Stimulated activated CD4-positive, alpha-beta T cell treated with anti-CD3 and anti-CD28 coated beads, Interleukin-2, amount 100 ng/mL, for 24 hours (primary cell): Measurements from ENCODE around the gene CCER1.

Experiments
- DNase-seq, 2 donors: peaks; one replicate each; pipeline ENCODE4 v3.0.0-alpha.2; 2020

CCER1 gene

GRCh38 chr12:90964616-90965015, 9.6 kb upstream of the CCER1 start:
- no peak for DNase-seq

GRCh38 chr12:90963946-90964345, 9.0 kb upstream of the CCER1 start:
- no peak for DNase-seq

- no peak for DNase-seq
These were observed 6.2 kb upstream of the CCER1 start for GRCh38 chr12:90961154-90961553.

- DNase-seq, result no peak
These were observed 4.7 kb upstream of the CCER1 start for GRCh38 chr12:90959538-90960139.

- no peak for DNase-seq
These were observed 4.1 kb upstream of the CCER1 start for GRCh38 chr12:90959032-90959431.

GRCh38 chr12:90958347-90958746, 3.4 kb upstream of the CCER1 start:
- no peak for DNase-seq

GRCh38 chr12:90954428-90954827, 548 bp downstream of the CCER1 start:
- DNase-seq, result no peak

- DNase-seq, result peak in 1 of 2 donors; percentile 23
These were observed 987 bp downstream of the CCER1 start for GRCh38 chr12:90953956-90954421.

GRCh38 chr12:90951432-90952105, 3.4 kb downstream of the CCER1 start:
- DNase-seq, result no peak

GRCh38 chr12:90947869-90948268, 7.1 kb downstream of the CCER1 start:
- no peak for DNase-seq

- no peak for DNase-seq
These were observed 9.8 kb downstream of the CCER1 start for GRCh38 chr12:90945070-90945649.

- no peak for DNase-seq
These were observed 11.7 kb downstream of the CCER1 start for GRCh38 chr12:90943255-90943654.

GRCh38 chr12:90940872-90941499, 14.0 kb downstream of the CCER1 start:
- no peak for DNase-seq

GRCh38 chr12:90939382-90939781, 15.6 kb downstream of the CCER1 start:
- no peak for DNase-seq

- DNase-seq, result no peak
These were observed 16.5 kb downstream of the CCER1 start for GRCh38 chr12:90938451-90938850.

- no peak for DNase-seq
These were observed 17.3 kb downstream of the CCER1 start for GRCh38 chr12:90937651-90938050.

GRCh38 chr12:90936230-90937005, 18.6 kb downstream of the CCER1 start:
- peak in 1 of 2 donors; percentile 2 for DNase-seq

- DNase-seq, result no peak
These were observed 29.4 kb downstream of the CCER1 start for GRCh38 chr12:90925562-90925961.

GRCh38 chr12:90924406-90924805, 30.6 kb downstream of the CCER1 start:
- DNase-seq, result no peak

- no peak for DNase-seq
These were observed 32.8 kb downstream of the CCER1 start for GRCh38 chr12:90922145-90922627.

- DNase-seq, result no peak
These were observed 33.4 kb downstream of the CCER1 start for GRCh38 chr12:90921536-90921935.

- no peak for DNase-seq
These were observed 34.8 kb downstream of the CCER1 start for GRCh38 chr12:90920222-90920621.

- no peak for DNase-seq
These were observed 37.5 kb downstream of the CCER1 start for GRCh38 chr12:90917431-90917830.
